RWPE1 (cell line): ENCODE results near the gene PDXK.

Source experiments
- CTCF ChIA-PET: fragments of 350-600 bp; sonication (Branson Sonifier 250); formaldehyde crosslinking; extraction: SDS; loops from one replicate; lab custom pipeline; 2021; lab: Yijun Ruan, JAX
- POLR2A ChIA-PET: fragments of 400-600 bp; formaldehyde crosslinking; extraction: SDS; loops from one replicate; lab custom pipeline; 2020; ENCODE audit warnings: antibody characterized with exemption; ENCODE audit not compliant: low non-redundant PET; lab: Yijun Ruan, JAX
- DNase-seq: peaks from one replicate; pipeline ENCODE4 v3.0.0; 2012; ENCODE audit warnings: low spot score
- H3K27ac ChIP-seq: fragments of 450-650 bp; 2 replicates; pipeline ENCODE4 v1.5.1; 2017
- CTCF ChIP-seq: fragments of 450-650 bp; conservative IDR thresholded peaks from 2 replicates; pipeline ENCODE4 v1.5.1; 2017; ENCODE audit warnings: low read depth, mild to moderate bottlenecking

PDXK gene

DNA sequence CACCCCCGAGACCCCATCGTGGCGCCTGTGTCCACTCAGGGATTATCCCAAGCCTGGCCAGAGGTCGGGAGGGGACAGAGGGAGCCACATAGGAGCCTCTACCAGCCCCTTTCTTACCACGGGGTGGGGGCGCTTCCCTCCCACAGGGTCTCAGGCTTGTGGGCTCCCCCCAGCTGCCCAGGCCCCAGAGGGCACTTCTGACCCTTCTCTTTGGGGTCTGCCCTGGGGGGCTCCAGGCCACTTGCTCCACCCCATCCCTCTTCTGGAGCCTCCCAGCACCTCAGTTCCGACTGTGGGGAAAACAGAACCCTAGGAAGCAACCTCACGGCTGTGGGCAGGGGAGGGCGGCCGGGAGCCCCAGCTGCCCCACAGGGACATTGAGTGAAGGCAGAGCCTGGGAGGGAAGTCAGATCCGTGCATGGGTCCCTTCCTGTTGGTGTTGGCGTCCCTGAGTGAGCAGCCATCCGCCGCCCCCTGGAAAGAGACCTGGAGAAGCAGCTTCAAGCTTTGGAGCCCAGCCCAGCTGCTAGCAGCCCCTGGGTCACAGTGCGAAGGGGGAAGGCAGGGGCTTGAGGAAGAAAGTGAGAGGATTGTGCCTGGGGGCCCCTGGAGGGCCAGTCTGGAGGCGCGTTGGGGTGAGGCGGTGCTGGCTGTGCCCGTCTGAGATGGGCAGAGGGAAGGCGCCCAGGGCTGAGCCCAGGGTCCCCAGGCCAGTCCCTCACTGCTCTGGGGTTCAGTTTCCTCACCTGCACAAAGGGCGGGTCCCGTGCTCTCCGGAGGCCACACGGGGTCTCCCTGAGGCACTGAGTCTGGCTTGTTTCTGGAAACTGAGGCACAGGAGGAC, 92.6 kb downstream of the PDXK start:
- no peak for DNase-seq
- ChIA-PET CTCF (interaction anchor here (0.5 to 1.9 kb wide), 13 partner anchors 9 to 603 kb away, joined by 3 to 16 read pairs (median 3); no protein-coding TSS in a partner anchor), POLR2A (no interaction called here)
- H3K27ac ChIP-seq, result peak overlapping the region; percentile 99
- TF ChIP-seq CTCF, result no peak
